GM21717 (cell line): ENCODE data around the gene PELI2.

Source experiments
- ATAC-seq: cut with Tn5 transposase; IDR thresholded peaks from one replicate; pipeline ENCODE4 v1.9.1; 2021; ENCODE audit warnings: mild to moderate bottlenecking, moderate library complexity; ENCODE audit not compliant: unreplicated experiment

Gene PELI2

GRCh38 chr14:56289155-56289554 is 170.9 kb downstream of the PELI2 start:
- no peak for ATAC-seq

- ATAC-seq = no peak
Observed at GRCh38 chr14:56290195-56290594, 172.0 kb downstream of the PELI2 start.

- no peak for ATAC-seq
Observed at GRCh38 chr14:56292970-56293369, 174.8 kb downstream of the PELI2 start.

GRCh38 chr14:56293506-56293905 is 175.3 kb downstream of the PELI2 start:
- ATAC-seq = no peak

GRCh38 chr14:56294128-56294527 is 175.9 kb downstream of the PELI2 start:
- no peak for ATAC-seq

GRCh38 chr14:56295743-56296142 is 177.5 kb downstream of the PELI2 start:
- ATAC-seq = no peak

GRCh38 chr14:56297449-56297848 is 179.2 kb downstream of the PELI2 start:
- ATAC-seq = no peak

- ATAC-seq = no peak
Observed at GRCh38 chr14:56299306-56299984, 181.2 kb downstream of the PELI2 start.

GRCh38 chr14:56300495-56300894 is 182.3 kb downstream of the PELI2 start:
- no peak for ATAC-seq

GRCh38 chr14:56304456-56304855 is 186.2 kb downstream of the PELI2 start:
- no peak for ATAC-seq

GRCh38 chr14:56309198-56309597 is 191.0 kb downstream of the PELI2 start:
- no peak for ATAC-seq

- ATAC-seq = no peak
Observed at GRCh38 chr14:56310643-56311042, 192.4 kb downstream of the PELI2 start.

GRCh38 chr14:56313789-56314188 is 195.6 kb downstream of the PELI2 start:
- no peak for ATAC-seq

GRCh38 chr14:56318393-56319115 is 200.3 kb downstream of the PELI2 start:
- ATAC-seq = no peak

GRCh38 chr14:56321861-56322260 is 203.7 kb downstream of the PELI2 start:
- ATAC-seq = no peak

- ATAC-seq = no peak
Observed at GRCh38 chr14:56322531-56322930, 204.3 kb downstream of the PELI2 start.

GRCh38 chr14:56324454-56324853 is 206.2 kb downstream of the PELI2 start:
- no peak for ATAC-seq

GRCh38 chr14:56324856-56325699 is 206.9 kb downstream of the PELI2 start:
- no peak for ATAC-seq

GRCh38 chr14:56328021-56328420 is 209.8 kb downstream of the PELI2 start:
- ATAC-seq = no peak

- ATAC-seq = no peak
Observed at GRCh38 chr14:56331592-56332216, 213.5 kb downstream of the PELI2 start.
